ENCODE results near the gene ADAMTS2.
"Not testable (repeated sequence)": the region's sequence is repeated elsewhere in the genome, so short reads cannot be mapped to it uniquely, and the experiment has no call there.

ADAMTS2 gene

GRCh38 chr5:179284751-179285631 is 60.3 kb downstream of the ADAMTS2 start:
- in situ Hi-C loops (cut with HindIII; ENCODE audit: low sequenced_read_pairs): no loop called here

GRCh38 chr5:179283908-179284307 is 61.4 kb downstream of the ADAMTS2 start:
- in situ Hi-C loops (cut with HindIII; ENCODE audit: low sequenced_read_pairs): not testable (repeated sequence)

GRCh38 chr5:179281694-179282093 is 63.6 kb downstream of the ADAMTS2 start:
- in situ Hi-C loops (cut with HindIII; ENCODE audit: low sequenced_read_pairs): no loop called here

- in situ Hi-C loops (cut with HindIII; ENCODE audit: low sequenced_read_pairs): no loop called here
Measured at GRCh38 chr5:179280095-179280490, 65.2 kb downstream of the ADAMTS2 start.

- in situ Hi-C loops (cut with HindIII; ENCODE audit: low sequenced_read_pairs): no loop called here
Measured at GRCh38 chr5:179279347-179280094, 65.7 kb downstream of the ADAMTS2 start.

- in situ Hi-C loops (cut with HindIII; ENCODE audit: low sequenced_read_pairs): no loop called here
Measured at GRCh38 chr5:179278546-179278945, 66.7 kb downstream of the ADAMTS2 start.

GRCh38 chr5:179278119-179278518 is 67.1 kb downstream of the ADAMTS2 start:
- in situ Hi-C loops (cut with HindIII; ENCODE audit: low sequenced_read_pairs): no loop called here

GRCh38 chr5:179276838-179277395 is 68.3 kb downstream of the ADAMTS2 start:
- in situ Hi-C loops (cut with HindIII; ENCODE audit: low sequenced_read_pairs): no loop called here

GRCh38 chr5:179275941-179276837 is 69.1 kb downstream of the ADAMTS2 start:
- in situ Hi-C loops (cut with HindIII; ENCODE audit: low sequenced_read_pairs): no loop called here

- in situ Hi-C loops (cut with HindIII; ENCODE audit: low sequenced_read_pairs): no loop called here
Measured at GRCh38 chr5:179275381-179275878, 69.8 kb downstream of the ADAMTS2 start.

GRCh38 chr5:179274321-179275315 is 70.6 kb downstream of the ADAMTS2 start:
- in situ Hi-C loops (cut with HindIII; ENCODE audit: low sequenced_read_pairs): no loop called here

GRCh38 chr5:179273441-179274145 is 71.7 kb downstream of the ADAMTS2 start:
- in situ Hi-C loops (cut with HindIII; ENCODE audit: low sequenced_read_pairs): no loop called here

- in situ Hi-C loops (cut with HindIII; ENCODE audit: low sequenced_read_pairs): no loop called here
Measured at GRCh38 chr5:179273073-179273435, 72.2 kb downstream of the ADAMTS2 start.

GRCh38 chr5:179272326-179273072 is 72.8 kb downstream of the ADAMTS2 start:
- in situ Hi-C loops (cut with HindIII; ENCODE audit: low sequenced_read_pairs): no loop called here

GRCh38 chr5:179271821-179272325 is 73.4 kb downstream of the ADAMTS2 start:
- in situ Hi-C loops (cut with HindIII; ENCODE audit: low sequenced_read_pairs): no loop called here

GRCh38 chr5:179271428-179271734 is 73.9 kb downstream of the ADAMTS2 start:
- in situ Hi-C loops (cut with HindIII; ENCODE audit: low sequenced_read_pairs): no loop called here

GRCh38 chr5:179270581-179271427 is 74.5 kb downstream of the ADAMTS2 start:
- in situ Hi-C loops (cut with HindIII; ENCODE audit: low sequenced_read_pairs): no loop called here

Measured in DLD1 (cell line).